ENCODE data around the gene ERAS. TPM values are rescaled to one million over a fixed set of nuclear protein-coding genes. Genes with fewer than 3 reads are reported as not detected.

ERAS gene
- total RNA-seq, 2 experiments from 2014 or later = 0.60 TPM; not detected in 1

DNA sequence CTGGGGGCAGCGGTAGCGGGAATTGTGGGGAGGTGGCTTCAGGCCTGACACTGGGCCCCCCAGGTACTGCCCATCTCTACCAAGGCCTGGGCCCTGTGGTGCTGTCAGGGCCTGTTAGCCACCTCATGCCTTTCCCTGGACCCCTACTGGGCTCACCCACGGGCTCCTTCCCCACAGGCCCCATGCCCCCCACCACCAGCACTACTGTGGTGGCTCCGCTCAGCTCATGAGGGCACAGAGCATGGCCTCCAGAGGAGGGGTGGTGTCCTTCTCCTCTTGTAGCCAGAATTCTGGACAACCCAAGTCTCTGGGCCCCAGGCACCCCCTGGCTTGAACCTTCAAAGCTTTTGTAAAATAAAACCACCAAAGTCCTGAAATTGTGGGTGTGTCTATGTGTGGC lies 32.4 kb upstream of the ERAS start:
- ChIA-PET CTCF (ENCODE audit: unreplicated experiment) (no interaction called here), POLR2A (no interaction called here)
- Histone ChIP-seq H3K9me3 (ENCODE audit: low read length) (no peaks in the 10 kb centered on the region), H3K4me3 (ENCODE audit: low read depth, low read length, poor library complexity, severe bottlenecking) (no peak overlapping the region), H3K4me1 (ENCODE audit: insufficient read depth, low read length, poor library complexity, severe bottlenecking) (no peaks in the 10 kb centered on the region), H3K4me2 (ENCODE audit: low read length) (no peak overlapping the region), H3K27ac (ENCODE audit: low read depth, low read length, poor library complexity, severe bottlenecking) (no peak overlapping the region), H3K9me2 (ENCODE audit: insufficient read depth, low read length) (no peaks in the 10 kb centered on the region), H3K79me2 (ENCODE audit: insufficient read depth, low read depth, low read length) (no peaks in the 10 kb centered on the region), H4K20me1 (ENCODE audit: insufficient read depth, low read length) (no peaks in the 10 kb centered on the region), H3K36me3 (ENCODE audit: insufficient read depth, low read length) (no peaks in the 10 kb centered on the region), H2AFZ (ENCODE audit: low read length) (no peak overlapping the region)
- no peak for DNase-seq (ENCODE audit: low spot score)
- intact Hi-C loops (cut with micrococcal nuclease; ENCODE audit: unreplicated experiment) = no loop called here
- TF ChIP-seq, protein P1, sequence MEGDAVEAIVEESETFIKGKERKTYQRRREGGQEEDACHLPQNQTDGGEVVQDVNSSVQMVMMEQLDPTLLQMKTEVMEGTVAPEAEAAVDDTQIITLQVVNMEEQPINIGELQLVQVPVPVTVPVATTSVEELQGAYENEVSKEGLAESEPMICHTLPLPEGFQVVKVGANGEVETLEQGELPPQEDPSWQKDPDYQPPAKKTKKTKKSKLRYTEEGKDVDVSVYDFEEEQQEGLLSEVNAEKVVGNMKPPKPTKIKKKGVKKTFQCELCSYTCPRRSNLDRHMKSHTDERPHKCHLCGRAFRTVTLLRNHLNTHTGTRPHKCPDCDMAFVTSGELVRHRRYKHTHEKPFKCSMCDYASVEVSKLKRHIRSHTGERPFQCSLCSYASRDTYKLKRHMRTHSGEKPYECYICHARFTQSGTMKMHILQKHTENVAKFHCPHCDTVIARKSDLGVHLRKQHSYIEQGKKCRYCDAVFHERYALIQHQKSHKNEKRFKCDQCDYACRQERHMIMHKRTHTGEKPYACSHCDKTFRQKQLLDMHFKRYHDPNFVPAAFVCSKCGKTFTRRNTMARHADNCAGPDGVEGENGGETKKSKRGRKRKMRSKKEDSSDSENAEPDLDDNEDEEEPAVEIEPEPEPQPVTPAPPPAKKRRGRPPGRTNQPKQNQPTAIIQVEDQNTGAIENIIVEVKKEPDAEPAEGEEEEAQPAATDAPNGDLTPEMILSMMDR (conservative IDR thresholded peaks at IDR 0.05; ENCODE audit: low read length) = no peak
- TF ChIP-seq EZH2phosphoT487 (IDR thresholded peaks at IDR 0.05; ENCODE audit: borderline replicate concordance, low read depth, low read length) = no peak
- BruUV-seq (replicated peaks) = no TSS peak

DNA sequence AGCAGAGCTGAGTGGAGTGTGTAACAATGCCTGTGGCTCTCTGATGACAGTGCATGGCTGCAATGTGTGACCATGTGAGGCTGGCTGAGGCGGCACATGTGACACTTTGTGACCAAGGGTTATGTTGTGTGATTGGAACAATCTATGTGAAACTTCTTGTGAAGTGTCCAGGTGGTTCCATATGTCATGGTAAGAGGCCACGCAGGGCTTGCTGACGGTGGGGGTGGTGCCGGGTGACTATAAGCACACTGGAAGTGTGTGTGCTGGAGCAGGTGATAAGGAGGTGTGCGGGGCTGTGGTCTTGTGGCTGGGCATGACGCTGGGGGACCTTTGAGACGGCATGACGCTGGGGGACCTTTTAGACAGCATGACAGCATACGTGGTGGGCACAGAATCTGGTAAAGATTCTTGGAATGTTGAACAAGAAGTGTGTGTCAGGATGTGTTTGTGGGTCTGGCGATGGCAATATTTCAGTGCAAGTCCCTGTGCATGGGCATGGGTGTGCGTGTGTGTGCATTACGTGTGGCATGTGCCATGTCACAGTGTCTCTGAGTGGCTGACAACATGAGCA lies 31.9 kb upstream of the ERAS start:
- no peaks in the 10 kb centered on the region for H3K4me1 ChIP-seq (ENCODE audit: insufficient read depth, low read length, poor library complexity, severe bottlenecking)
- no peaks in the 10 kb centered on the region for H4K20me1 ChIP-seq (ENCODE audit: insufficient read depth, low read length)
- H3K9me3 ChIP-seq (ENCODE audit: low read length) = no peaks in the 10 kb centered on the region
- intact Hi-C loops (cut with micrococcal nuclease; ENCODE audit: unreplicated experiment) = no loop called here
- no peak overlapping the region for H3K4me2 ChIP-seq (ENCODE audit: low read length)
- DNase-seq (ENCODE audit: low spot score) = no peak
- no TSS peak for BruUV-seq (replicated peaks)
- no peak overlapping the region for H3K27ac ChIP-seq (ENCODE audit: low read depth, low read length, poor library complexity, severe bottlenecking)
- no peaks in the 10 kb centered on the region for H3K9me2 ChIP-seq (ENCODE audit: insufficient read depth, low read length)
- H3K36me3 ChIP-seq (ENCODE audit: insufficient read depth, low read length) = no peaks in the 10 kb centered on the region
- TF ChIP-seq, protein P1 (conservative IDR thresholded peaks at IDR 0.05; ENCODE audit: low read length) = no peak
- no peak for TF ChIP-seq EZH2phosphoT487 (IDR thresholded peaks at IDR 0.05; ENCODE audit: borderline replicate concordance, low read depth, low read length)
- no peak overlapping the region for H2AFZ ChIP-seq (ENCODE audit: low read length)
- H3K4me3 ChIP-seq (ENCODE audit: low read depth, low read length, poor library complexity, severe bottlenecking) = no peak overlapping the region
- CTCF ChIA-PET (ENCODE audit: unreplicated experiment) = no interaction called here
- POLR2A ChIA-PET = no interaction called here
- H3K79me2 ChIP-seq (ENCODE audit: insufficient read depth, low read depth, low read length) = no peaks in the 10 kb centered on the region

DNA sequence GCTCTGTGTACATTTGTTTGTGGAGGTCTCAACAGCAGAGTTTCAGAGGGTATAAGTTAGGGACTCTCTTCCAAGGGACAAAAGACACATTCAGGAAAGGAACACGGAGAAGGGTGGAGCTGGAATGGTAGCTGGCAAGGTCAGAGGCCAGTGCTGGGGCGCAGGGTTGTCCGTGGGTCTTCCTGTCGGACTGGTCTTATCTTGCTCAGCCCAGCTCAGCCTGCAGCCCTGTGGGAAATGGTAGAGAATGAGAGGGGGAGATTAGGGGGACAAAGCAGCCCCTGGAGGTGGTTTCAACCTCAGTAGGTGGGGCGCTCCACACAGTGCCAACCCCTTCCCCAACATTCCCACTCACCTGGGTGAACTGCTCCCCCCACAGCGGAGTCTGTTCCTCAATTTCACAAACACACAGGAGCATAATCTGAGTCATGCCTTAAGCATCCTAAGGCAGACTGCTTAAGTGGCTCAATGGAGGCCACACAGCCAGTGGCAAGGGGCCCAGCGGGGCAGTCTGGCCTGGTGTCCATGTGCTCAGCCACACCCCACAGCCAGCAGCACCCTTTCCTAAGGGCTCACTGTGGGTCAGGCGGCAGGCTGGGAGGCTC lies 31.3 kb upstream of the ERAS start:
- POLR2A ChIA-PET = no interaction called here
- Histone ChIP-seq H3K9me3 (ENCODE audit: low read length) (no peaks in the 10 kb centered on the region), H3K4me2 (ENCODE audit: low read length) (no peak overlapping the region), H4K20me1 (ENCODE audit: insufficient read depth, low read length) (no peaks in the 10 kb centered on the region), H3K79me2 (ENCODE audit: insufficient read depth, low read depth, low read length) (no peaks in the 10 kb centered on the region), H3K27ac (ENCODE audit: low read depth, low read length, poor library complexity, severe bottlenecking) (no peak overlapping the region), H3K9me2 (ENCODE audit: insufficient read depth, low read length) (no peaks in the 10 kb centered on the region), H3K36me3 (ENCODE audit: insufficient read depth, low read length) (no peaks in the 10 kb centered on the region), H3K4me3 (ENCODE audit: low read depth, low read length, poor library complexity, severe bottlenecking) (no peak overlapping the region), H2AFZ (ENCODE audit: low read length) (no peak overlapping the region), H3K4me1 (ENCODE audit: insufficient read depth, low read length, poor library complexity, severe bottlenecking) (peaks cover 2% of the 10 kb centered on the region)
- TF ChIP-seq EZH2phosphoT487 (IDR thresholded peaks at IDR 0.05; ENCODE audit: borderline replicate concordance, low read depth, low read length) = no peak
- TF ChIP-seq, protein P1 (conservative IDR thresholded peaks at IDR 0.05; ENCODE audit: low read length) = no peak
- intact Hi-C loops (cut with micrococcal nuclease; ENCODE audit: unreplicated experiment) = no loop called here
- DNase-seq (ENCODE audit: low spot score) = no peak
- BruUV-seq (replicated peaks) = no TSS peak
- CTCF ChIA-PET (ENCODE audit: unreplicated experiment) = no interaction called here
